Measurements from ENCODE around the gene PIEZO2.
"Not testable (repeated sequence)": the region's sequence is repeated elsewhere in the genome, so short reads cannot be mapped to it uniquely, and the experiment has no call there.

PIEZO2 gene

GRCh38 chr18:10681581-10682367 is 467.6 kb downstream of the PIEZO2 start:
- DNase-seq (ENCODE audit: low read depth), result no peak

GRCh38 chr18:10680271-10680596 is 469.1 kb downstream of the PIEZO2 start:
- DNase-seq (ENCODE audit: low read depth), result no peak

- no peak for DNase-seq (ENCODE audit: low read depth)
These were observed 469.7 kb downstream of the PIEZO2 start for GRCh38 chr18:10679557-10680270.

GRCh38 chr18:10671441-10671840 is 477.9 kb downstream of the PIEZO2 start:
- DNase-seq (ENCODE audit: low read depth), result no peak

- no peak for DNase-seq (ENCODE audit: low read depth)
These were observed 478.5 kb downstream of the PIEZO2 start for GRCh38 chr18:10670856-10671255.

GRCh38 chr18:10669441-10670100 is 479.8 kb downstream of the PIEZO2 start:
- no peak for DNase-seq (ENCODE audit: low read depth)

- no peak for DNase-seq (ENCODE audit: low read depth)
These were observed 485.6 kb downstream of the PIEZO2 start for GRCh38 chr18:10663750-10664149.

- DNase-seq (ENCODE audit: low read depth), result no peak
These were observed 488.1 kb downstream of the PIEZO2 start for GRCh38 chr18:10661317-10661716.

- DNase-seq (ENCODE audit: low read depth), result no peak
These were observed 489.0 kb downstream of the PIEZO2 start for GRCh38 chr18:10660179-10660884.

GRCh38 chr18:10659594-10659993 is 489.8 kb downstream of the PIEZO2 start:
- DNase-seq (ENCODE audit: low read depth), result no peak

- no peak for DNase-seq (ENCODE audit: low read depth)
These were observed 490.4 kb downstream of the PIEZO2 start for GRCh38 chr18:10659000-10659399.

- DNase-seq (ENCODE audit: low read depth), result not testable (repeated sequence)
These were observed 505.4 kb downstream of the PIEZO2 start for GRCh38 chr18:10644003-10644402.

- not testable (repeated sequence) for DNase-seq (ENCODE audit: low read depth)
These were observed 506.3 kb downstream of the PIEZO2 start for GRCh38 chr18:10642915-10643524.

- DNase-seq (ENCODE audit: low read depth), result not testable (repeated sequence)
These were observed 510.9 kb downstream of the PIEZO2 start for GRCh38 chr18:10638539-10638885.

- not testable (repeated sequence) for DNase-seq (ENCODE audit: low read depth)
These were observed 511.4 kb downstream of the PIEZO2 start for GRCh38 chr18:10637858-10638538.

GRCh38 chr18:10629076-10629475 is 520.3 kb downstream of the PIEZO2 start:
- DNase-seq (ENCODE audit: low read depth), result not testable (repeated sequence)

- DNase-seq (ENCODE audit: low read depth), result not testable (repeated sequence)
These were observed 522.7 kb downstream of the PIEZO2 start for GRCh38 chr18:10626606-10627213.

- not testable (repeated sequence) for DNase-seq (ENCODE audit: low read depth)
These were observed 525.8 kb downstream of the PIEZO2 start for GRCh38 chr18:10623606-10624005.

GRCh38 chr18:10622982-10623381 is 526.4 kb downstream of the PIEZO2 start:
- not testable (repeated sequence) for DNase-seq (ENCODE audit: low read depth)

- DNase-seq (ENCODE audit: low read depth), result not testable (repeated sequence)
These were observed 528.6 kb downstream of the PIEZO2 start for GRCh38 chr18:10620670-10621329.
